GM18498 (cell line): Measurements from ENCODE around the gene APELA.
A peak's percentile ranks its signal among the peaks of the same experiment; 100 is the strongest.

ENCODE experiments used
- ATAC-seq: cut with Tn5 transposase; IDR thresholded peaks from one replicate; pipeline ENCODE4 v1.9.1; 2021; ENCODE audit warnings: mild to moderate bottlenecking, moderate library complexity; ENCODE audit not compliant: unreplicated experiment

The APELA gene

GRCh38 chr4:164876700-164877324, at the start of gene APELA:
Gene APELA, plus strand, starts transcription at chr4:164877178. Its CDS starts 154 bp downstream, at chr4:164877332.
- ATAC-seq = peak; percentile 100

- no peak for ATAC-seq
Observed at GRCh38 chr4:164828955-164829354, 48.0 kb upstream of the APELA start.

- ATAC-seq = no peak
Observed at GRCh38 chr4:164846566-164846965, 30.4 kb upstream of the APELA start.

GRCh38 chr4:164847016-164847415, 30.0 kb upstream of the APELA start:
- no peak for ATAC-seq

GRCh38 chr4:164847967-164848649, 28.9 kb upstream of the APELA start:
- peak; percentile 85 for ATAC-seq

GRCh38 chr4:164856396-164856795, 20.6 kb upstream of the APELA start:
- no peak for ATAC-seq

- ATAC-seq = peak; percentile 69
Observed at GRCh38 chr4:164866817-164867490, 10.0 kb upstream of the APELA start.

GRCh38 chr4:164871673-164872072, 5.3 kb upstream of the APELA start:
- no peak for ATAC-seq

GRCh38 chr4:164872481-164872880, 4.5 kb upstream of the APELA start:
- no peak for ATAC-seq

GRCh38 chr4:164874789-164875188, 2.2 kb upstream of the APELA start:
- no peak for ATAC-seq

GRCh38 chr4:164880489-164881262, 3.7 kb downstream of the APELA start:
- no peak for ATAC-seq

GRCh38 chr4:164888096-164888715, 11.2 kb downstream of the APELA start:
- no peak for ATAC-seq

GRCh38 chr4:164890691-164891090, 13.7 kb downstream of the APELA start:
- ATAC-seq = peak; percentile 31

- peak; percentile 85 for ATAC-seq
Observed at GRCh38 chr4:164892018-164892417, 15.0 kb downstream of the APELA start.

GRCh38 chr4:164894702-164895101, 17.7 kb downstream of the APELA start:
- ATAC-seq = peak; percentile 66

- ATAC-seq = no peak
Observed at GRCh38 chr4:164902608-164903007, 25.6 kb downstream of the APELA start.

- no peak for ATAC-seq
Observed at GRCh38 chr4:164904336-164904735, 27.4 kb downstream of the APELA start.

- no peak for ATAC-seq
Observed at GRCh38 chr4:164904941-164905340, 28.0 kb downstream of the APELA start.

- no peak for ATAC-seq
Observed at GRCh38 chr4:164906368-164906767, 29.4 kb downstream of the APELA start.

GRCh38 chr4:164913506-164913905, 36.5 kb downstream of the APELA start:
- peak; percentile 69 for ATAC-seq

GRCh38 chr4:164918956-164919355, 42.0 kb downstream of the APELA start:
- no peak for ATAC-seq
